NCI-H748 treated with DMSO at 0.1 percent for 48 hours (cell line): Measurements from ENCODE around the gene PODN.
A peak's percentile ranks its signal among the peaks of the same experiment; 100 is the strongest.

Source experiments
- DNase-seq: peaks from one replicate; lab custom pipeline; 2025; lab: John Stamatoyannopoulos, UW

PODN gene, protein sequence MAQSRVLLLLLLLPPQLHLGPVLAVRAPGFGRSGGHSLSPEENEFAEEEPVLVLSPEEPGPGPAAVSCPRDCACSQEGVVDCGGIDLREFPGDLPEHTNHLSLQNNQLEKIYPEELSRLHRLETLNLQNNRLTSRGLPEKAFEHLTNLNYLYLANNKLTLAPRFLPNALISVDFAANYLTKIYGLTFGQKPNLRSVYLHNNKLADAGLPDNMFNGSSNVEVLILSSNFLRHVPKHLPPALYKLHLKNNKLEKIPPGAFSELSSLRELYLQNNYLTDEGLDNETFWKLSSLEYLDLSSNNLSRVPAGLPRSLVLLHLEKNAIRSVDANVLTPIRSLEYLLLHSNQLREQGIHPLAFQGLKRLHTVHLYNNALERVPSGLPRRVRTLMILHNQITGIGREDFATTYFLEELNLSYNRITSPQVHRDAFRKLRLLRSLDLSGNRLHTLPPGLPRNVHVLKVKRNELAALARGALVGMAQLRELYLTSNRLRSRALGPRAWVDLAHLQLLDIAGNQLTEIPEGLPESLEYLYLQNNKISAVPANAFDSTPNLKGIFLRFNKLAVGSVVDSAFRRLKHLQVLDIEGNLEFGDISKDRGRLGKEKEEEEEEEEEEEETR

DNA sequence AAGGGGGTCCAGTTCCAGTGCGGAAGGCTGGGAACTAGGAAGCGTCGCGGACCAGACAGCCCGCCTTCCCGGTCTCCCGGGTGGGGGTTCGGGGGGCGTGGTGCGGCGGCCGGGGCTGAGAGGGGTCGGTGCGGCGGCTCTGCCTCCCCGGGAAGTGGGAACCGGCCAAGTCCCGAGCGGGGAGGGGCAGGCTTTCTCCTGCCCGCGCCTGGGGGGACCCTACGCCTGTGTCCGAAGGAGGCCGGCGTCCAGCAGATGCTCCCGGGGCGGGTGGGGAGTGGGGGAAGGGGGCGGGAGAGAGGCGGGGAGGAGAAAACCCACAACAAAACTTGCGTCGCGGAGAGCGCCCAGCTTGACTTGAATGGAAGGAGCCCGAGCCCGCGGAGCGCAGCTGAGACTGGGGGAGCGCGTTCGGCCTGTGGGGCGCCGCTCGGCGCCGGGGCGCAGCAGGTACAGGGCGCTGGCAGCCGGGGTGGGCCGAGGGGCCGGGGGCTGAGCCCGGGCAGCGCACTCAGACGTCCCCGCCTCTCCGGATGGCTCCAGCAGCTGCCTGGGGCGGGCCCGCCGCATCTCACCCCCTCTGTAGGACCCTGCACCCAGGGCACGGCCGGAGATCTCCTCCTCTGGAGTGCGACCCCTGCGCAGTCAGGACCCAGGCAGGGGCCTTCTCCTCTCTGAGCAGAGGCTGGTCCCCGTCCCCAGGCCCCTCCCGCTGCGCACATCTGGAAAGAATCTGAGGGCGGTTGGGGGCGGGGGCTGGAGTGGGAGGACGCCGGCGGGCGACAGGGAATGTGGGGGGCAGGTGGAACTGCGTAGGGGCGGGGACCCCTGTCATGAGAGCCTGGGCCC lies at the start of gene PODN:
PODN (plus strand) TSS at position 355 of the 849 bp plus-strand sequence. CDS start 7,643 bp downstream, outside the sequence.
- no peak for DNase-seq

DNA sequence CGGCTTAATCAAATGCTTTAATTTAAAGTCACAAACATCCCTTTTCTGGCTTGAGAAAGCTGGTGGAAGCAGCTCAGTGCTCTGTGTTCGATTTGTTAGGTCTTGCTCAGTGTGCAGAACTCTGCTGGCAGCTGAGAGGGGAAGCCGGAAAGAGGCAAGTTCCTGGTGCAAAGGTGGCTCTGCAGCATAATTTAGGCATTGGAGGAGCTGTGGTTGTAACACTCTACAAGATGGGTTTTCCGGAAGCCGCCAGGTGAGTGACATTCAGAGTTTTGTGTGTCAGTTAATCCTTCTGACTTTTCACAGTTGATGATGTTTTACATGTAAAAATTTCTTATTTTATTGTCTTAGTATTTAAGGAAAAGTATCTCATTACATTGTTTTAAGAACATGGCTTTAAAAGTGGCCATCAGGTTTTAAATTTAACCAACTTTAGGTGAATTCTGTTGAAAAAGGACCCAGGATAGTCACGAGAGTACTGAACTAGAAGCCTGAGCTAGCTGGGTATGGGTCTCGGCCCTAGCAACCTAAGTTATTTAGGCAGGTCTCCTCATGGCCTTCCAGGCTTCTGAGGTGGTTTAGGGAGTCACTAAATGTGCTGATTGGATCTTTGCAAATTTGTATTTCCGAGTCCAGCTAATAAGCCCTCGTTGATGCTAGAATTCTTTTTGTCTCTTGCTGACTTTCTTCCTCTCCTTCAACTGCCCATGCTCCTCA lies 47.1 kb upstream of the PODN start:
- DNase-seq: peak; percentile 83

DNA sequence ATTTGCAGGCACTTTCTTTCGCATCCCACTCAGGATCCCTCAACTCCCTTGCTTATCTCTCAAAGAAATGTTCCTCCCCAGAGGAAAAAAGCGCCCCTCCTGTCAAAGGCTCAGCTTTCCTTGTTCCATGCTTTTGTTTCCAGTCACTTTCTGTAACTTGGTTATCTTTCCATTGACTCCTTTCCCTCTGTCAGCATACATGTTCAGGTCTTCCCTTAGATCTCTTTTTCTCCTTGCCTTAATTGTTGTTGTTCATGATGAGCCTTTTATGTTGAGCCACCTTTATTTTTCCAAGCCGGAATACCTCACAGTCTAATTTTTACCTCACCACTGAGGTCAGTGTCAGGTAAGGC lies 46.5 kb upstream of the PODN start:
- peak; percentile 10 for DNase-seq

DNA sequence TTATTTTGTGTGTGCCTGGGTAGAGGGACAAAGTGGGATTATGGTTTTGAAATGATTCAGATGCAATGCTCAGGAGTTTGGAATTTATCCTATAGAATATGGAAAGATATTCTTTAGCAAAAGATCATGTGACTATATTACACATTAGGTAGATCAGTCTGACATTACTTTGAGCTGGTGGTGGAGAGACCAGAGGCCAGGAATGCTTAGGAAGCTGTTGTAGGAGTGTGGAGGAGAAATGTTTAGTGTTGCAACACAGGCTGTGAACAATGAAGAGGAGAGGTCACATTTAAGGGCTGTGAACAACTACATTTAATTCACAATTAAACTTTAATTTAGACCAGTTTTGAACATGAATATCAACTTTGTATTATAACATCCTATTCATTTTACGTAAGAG lies 45.3 kb upstream of the PODN start:
- no peak for DNase-seq

DNA sequence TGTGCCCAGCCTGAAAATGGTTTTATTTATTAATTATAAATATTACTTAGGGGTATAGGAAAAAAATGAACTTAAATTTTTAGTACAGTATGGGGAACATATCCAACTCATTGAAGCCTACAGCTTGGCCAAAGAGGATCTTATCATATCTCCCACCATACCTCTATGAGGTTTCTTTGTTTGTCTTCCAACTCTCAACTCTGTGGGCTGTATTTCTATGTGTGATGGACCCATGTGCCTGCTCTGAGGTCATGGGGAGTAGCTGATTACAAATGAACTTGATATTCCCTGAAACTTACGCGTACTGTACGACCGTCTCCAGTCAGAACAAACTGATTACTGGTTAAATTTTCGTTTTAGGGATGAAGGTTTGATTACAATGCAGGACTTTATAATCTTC lies 41.4 kb upstream of the PODN start:
- no peak for DNase-seq

DNA sequence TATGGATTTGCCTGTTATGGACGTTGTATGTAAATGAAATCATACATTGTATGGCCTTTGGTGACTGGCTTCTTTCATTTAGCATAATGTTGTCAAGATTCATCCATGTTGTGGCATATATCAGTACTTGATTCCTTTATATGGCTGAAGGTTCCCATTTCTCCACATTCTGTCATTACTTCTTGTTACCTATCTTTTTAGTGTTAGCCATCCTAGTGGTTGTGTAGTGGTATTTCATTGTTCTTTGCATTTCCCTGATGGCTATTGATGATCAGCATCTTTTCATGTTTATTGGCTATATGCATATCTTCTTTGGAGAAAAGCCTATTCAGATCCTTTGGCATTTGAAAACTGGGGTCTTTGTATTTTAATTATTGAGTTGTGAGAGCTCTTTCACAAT lies 39.8 kb upstream of the PODN start:
- no peak for DNase-seq

DNA sequence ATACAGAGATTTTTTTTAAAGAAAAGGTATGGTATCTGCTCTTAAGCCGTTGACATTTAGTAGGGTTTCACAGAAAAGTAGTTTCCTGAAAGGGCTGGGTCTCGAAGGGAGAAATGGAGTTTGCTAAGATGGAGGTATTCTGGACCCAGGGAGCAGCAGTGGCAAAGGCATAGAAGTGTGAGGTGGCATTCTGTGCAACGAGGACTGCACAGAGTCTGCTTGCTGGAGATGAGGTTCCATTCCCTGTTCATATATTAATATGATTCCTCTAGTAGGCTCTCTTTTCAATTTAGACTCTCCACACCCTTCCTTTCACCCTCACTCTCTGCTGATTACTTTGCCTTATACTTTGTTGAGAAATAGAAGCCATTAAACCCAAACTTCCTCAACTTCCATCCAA lies 38.5 kb upstream of the PODN start:
- no peak for DNase-seq

DNA sequence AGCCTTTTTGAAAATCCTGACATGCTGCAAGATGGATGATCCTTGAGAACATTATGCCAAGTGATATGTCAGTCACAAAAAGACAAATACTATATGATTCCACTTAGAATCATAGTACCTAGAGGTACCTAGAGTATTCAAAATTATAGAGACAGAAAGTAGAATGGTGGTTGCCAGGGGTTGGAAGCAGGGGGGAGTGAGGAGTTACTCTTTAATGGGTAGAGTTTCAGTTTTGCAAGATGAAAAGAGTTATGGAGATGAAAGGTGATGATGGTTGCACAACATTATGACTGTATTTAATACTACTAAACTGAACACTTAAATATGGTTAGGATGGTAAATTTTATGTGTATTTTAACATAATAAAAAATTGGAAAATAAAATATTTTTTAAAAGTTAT lies 37.9 kb upstream of the PODN start:
- no peak for DNase-seq

DNA sequence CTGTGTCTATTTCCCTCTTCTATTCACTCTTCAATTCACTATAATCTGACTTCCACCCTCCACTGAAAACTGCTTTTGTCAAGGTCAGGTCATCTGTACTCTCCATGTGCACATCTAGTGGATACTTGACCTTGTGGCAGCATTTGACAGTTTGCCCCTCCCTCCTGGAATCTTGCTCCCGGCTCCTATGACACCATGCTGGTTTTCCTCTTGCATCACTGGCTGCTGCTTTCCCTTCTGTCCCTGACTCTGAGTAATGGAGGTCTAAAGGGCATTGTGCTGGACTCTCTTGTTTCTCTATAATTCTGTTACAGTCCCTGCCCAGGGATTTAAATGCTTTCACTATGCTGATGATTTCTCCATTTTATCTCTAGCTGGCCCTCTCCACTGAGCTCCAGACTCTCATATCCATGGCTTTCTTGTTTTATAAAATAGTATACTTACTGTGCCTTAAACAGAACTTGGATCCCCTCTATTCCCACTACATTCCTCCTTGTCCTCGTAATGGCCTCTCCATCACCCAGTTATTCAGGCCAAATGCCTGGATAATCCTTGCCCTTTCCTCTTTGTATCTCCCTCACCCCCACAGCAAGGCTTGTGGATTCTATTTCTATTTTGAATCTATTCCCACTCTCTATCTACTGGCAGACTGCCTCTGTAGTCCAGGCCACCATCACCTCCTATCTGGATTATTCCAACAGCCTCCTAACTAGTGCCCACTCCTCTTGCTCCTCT lies 36.8 kb upstream of the PODN start:
- no peak for DNase-seq

DNA sequence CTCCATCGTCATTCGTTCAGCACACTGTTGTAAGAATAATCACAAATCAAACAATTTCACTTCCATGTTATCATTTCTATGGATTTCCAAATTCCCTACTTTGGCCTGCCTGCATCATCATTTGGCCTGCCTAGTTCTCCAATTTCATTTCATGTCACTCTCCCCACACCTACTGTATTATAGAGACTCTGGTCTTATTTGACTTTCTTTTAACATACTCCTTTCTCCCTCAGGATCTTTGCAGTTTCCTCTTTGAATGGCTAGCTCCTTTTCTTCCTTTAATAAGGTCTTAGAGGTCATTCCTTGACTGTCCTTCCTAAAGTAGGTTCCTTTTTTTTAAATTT lies 36.3 kb upstream of the PODN start:
- DNase-seq: no peak

DNA sequence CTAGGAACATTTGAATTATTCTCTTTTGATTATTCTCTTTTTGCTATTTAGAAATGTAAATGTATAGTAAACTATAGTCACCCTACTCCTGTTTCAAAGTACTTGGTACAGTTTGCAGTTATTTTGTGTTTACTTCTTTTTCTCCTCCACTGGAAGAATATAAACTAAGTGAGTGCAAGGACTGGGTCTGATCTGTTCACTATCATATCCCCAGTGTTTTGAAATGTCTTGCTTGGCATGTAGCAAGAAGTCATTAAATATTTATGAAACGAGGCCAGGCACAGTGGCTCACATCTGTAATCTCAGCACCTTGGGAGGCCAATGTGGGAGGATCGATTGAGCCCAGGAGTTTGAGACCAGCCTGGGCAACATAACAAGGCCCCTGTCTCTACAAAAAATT lies 35.8 kb upstream of the PODN start:
- no peak for DNase-seq

DNA sequence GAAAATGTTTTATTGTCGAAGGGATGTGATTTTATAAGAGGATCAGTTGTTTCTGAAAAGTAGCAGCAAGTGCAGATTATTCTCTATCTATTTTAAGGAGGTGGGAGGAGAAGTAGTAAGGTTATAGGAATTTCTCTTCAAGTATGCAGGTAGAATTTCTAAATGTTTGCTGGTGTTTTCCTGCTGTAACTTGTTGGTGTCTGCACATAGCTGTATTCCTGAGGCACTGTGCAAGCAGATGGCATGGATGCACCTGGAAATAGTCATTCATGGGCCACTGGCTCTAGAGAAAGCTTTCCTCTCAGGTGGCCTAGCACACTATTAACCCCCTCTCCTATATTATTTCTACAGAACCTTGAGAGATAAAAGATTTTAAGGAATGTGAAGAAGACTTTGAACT lies 30.3 kb upstream of the PODN start:
- no peak for DNase-seq

DNA sequence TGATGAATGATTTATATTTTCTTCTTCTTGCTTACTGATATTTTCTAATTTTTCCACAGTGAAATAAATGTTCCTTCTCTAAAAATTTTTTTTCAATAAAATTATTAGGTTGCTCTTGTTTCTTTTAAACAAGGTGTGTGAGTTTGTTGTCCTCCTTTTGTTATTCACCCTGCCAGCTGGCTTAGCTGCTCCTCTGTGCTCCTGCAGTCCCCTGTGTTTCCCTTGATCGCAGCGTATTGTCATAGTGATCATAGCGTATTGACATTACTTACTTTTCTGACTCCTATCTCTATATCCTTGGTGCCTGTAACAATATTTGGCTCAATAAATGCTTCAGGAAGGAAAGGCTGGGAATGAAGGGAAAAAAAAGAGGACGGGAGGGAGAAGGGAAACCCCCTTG lies 24.9 kb upstream of the PODN start:
- no peak for DNase-seq

DNA sequence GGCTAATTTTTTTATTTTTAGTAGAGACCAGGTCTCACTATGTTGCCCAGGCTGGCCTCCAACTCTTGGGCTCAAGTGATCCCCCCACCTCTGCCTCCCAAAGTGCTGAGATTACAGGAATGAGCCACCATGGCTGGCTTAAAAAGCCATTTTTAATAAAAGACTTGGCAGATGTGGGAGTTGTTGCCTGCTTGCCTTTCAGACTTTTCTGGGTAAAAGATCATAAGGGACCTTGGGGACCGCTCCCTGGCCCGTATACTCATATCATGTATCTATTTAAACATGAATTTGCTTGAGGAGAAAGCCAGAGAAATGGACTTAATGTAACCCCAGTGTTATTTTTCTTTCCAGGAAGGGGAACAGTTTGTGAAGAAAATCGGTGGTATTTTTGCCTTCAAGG lies 23.4 kb upstream of the PODN start:
- DNase-seq: no peak

DNA sequence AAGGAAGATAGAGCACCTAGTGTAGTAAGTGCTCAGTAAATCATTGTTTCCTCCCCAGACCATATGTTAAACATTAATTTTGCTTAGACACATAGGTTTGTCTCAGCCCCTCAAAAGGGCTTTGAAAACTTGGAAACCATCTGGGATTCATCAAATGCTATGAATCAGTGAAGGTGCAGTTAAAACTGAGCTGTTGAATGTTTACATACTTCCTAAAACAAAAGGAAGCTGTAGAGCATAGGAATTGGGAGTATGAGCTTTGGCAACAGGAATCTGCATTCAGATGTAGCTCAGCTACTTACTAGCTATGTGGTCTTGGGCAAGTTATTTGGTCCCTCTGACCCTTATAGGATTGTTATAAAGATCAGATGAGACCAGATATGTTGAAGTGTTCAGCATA lies 18.7 kb upstream of the PODN start:
- DNase-seq: no peak

DNA sequence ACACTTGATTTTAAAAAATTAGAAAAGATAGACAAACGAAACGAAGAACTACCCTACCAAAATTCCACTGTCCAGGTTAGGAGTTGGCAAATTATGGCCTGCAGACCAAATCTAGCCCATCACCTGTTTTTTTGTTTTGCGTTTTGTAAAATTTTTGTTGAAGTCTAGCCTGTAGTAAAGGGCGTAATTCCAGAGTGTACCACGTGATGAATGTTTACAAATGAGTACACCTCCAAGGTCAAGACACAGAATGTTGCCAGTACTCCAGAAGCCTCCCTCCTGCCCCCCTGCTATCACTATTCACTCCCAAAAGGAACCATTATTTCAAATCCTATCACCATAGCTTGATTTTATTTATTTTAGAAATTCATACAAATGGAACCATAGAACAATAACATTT lies 17.1 kb upstream of the PODN start:
- DNase-seq: no peak

DNA sequence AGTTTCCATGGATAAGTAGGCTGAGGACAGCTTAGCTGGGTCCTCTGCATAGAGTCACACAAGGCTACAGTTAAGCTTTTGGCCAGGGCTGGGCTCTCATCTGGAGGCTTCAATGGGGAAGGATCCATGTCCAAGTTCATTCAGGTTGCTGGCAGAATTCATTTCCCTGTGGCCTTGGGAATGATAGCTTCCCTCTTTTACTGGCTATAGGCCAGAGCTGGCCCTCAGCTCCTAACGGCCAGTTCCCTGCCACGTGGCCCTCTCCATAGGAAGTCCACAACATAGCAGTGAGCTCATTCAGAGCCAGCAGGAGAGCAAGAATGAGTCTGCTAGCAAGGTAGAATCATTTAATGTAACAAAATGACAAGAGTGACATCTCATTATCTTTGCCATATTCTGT lies 15.1 kb upstream of the PODN start:
- DNase-seq: no peak

DNA sequence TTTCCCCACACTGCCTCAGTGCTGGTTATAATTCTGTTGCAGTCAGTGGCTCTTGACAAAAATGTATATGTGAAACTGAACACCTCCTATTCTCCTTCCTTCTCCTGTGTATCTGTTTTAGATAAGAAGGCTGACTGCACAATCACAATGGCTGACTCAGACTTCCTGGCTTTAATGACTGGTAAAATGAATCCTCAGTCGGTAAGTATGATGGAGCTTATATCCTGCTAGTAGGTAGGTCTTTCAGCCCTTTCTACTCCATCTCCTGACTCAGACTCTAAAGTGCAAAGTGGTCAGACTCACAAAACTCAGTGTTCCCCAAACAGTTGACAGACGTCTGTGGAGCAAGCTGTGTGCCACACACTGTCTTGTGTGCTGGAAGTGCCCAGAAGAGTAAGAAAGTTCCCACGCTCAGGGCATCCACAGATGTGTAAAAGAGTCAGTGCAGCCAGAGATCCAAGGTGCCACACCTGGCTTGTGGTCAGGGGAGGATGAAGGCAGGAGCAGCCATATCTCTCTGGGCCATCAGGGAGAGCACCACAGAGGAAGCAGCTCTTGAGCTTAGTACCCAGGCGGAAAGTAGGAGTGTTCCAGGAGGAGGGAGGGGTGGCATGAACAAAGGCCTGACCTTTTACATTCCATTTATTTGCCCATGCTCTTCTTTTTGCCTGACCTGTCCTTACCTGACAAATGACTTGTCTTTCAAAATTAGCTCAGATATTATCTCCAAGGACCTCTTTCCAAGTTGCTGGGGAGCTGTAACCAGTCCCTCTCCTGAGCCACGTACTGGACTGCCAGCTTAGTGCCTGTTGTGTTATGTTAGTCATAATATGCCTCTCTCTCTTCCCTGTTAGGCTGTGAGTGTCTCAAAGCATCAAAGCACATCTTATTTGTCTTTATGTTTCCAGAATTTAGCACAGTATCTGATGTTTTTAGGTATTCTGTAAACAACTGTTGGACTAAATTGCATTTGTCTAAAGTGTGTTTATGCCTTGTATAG lies 14.0 kb upstream of the PODN start:
- DNase-seq: no peak

DNA sequence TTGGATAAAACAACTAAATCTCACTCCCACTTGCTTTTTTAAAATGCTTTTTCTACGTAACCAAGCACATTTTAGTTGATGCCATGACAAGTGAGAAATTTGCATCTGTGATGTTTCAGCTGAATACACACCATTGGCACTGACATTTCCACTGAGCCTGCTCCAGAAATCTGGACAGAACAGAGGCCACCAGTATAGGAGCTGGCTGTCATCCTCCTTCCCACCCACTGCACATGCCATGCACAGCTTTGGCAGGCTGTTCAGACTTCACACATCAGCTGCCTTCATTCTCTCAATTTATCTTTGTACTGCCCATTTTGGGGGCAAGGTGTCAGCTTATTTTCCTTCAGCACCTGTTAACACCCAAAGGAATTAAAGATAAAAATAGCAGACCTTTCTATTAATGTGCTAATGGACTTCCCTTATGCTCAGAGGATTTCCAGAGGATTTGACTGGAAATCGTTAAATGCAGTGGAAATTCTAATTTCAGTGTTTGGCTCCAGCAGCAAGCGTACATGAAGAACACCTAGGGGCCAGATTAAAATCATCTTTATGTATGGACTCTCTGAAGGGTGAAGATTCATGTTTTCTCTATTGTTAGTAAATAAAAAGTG lies 12.9 kb upstream of the PODN start:
- no peak for DNase-seq

DNA sequence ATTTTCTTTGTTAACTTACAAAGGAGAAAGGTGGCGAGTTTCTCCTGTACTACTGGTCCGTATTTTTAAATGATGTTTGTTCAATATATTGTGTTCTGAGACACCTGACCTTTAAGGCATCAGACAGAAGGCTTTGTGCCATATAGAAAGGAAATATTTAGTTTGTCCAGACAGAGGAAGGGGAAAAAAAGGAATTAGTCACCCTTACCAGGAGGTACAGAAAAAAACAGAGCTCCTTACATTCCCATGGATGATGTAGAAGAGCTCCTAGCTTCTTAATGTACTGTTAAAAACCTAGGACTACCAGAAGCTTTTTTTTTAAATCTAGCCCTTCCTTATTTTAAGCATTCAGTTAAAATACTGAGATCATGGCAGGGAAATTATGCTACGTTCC lies 12.4 kb upstream of the PODN start:
- DNase-seq: no peak
